H7 (cell line): Measurements from ENCODE around the gene NELL2. TPM values are rescaled to one million over a fixed set of nuclear protein-coding genes. Genes with fewer than 3 reads are reported as not detected.
"Not testable (repeated sequence)": the region's sequence is repeated elsewhere in the genome, so short reads cannot be mapped to it uniquely, and the experiment has no call there.

Experiments used
- DNase-seq: peaks from one replicate; pipeline ENCODE4 v3.0.0; 2012
- H3K27me3 ChIP-seq: 2 replicates; pipeline ENCODE4 v1.6.0; 2011; ENCODE audit warnings: mild to moderate bottlenecking, low read length; ENCODE audit not compliant: control insufficient read depth, insufficient read depth
- H3K36me3 ChIP-seq: replicated peaks from 2 replicates; pipeline ENCODE4 v1.5.1; 2011; ENCODE audit warnings: low read length; ENCODE audit not compliant: control insufficient read depth, insufficient read depth
- H3K4me3 ChIP-seq: 2 replicates; pipeline ENCODE4 v1.5.1; 2011; ENCODE audit warnings: low read depth, mild to moderate bottlenecking, control low read depth, low read length, moderate library complexity; ENCODE audit not compliant: insufficient read depth
- total RNA-seq: library from RNA; depleted of rRNA; stranded (reverse); fragments of >200 nt; shearing (Covaris generic); gene quantifications from 2 replicates; pipeline ENCODE4 v1.2.3, GENCODE V29; 2014

NELL2 gene
- total RNA-seq, 1 experiment from 2014 or later = 35.7 TPM

GRCh38 chr12:44716711-44717110 lies 159.4 kb downstream of the NELL2 start:
- no peak for DNase-seq
- no peaks in the 10 kb centered on the region for H3K27me3 ChIP-seq
- H3K4me3 ChIP-seq = no peak overlapping the region
- no peaks in the 10 kb centered on the region for H3K36me3 ChIP-seq

- Histone ChIP-seq H3K36me3 (no peaks in the 10 kb centered on the region), H3K4me3 (no peak overlapping the region), H3K27me3 (no peaks in the 10 kb centered on the region)
- DNase-seq = no peak
These were observed 164.4 kb downstream of the NELL2 start for GRCh38 chr12:44711736-44712135.

GRCh38 chr12:44709166-44709565 lies 166.9 kb downstream of the NELL2 start:
- Histone ChIP-seq H3K27me3 (no peaks in the 10 kb centered on the region), H3K4me3 (no peak overlapping the region), H3K36me3 (no peaks in the 10 kb centered on the region)
- DNase-seq = no peak

- Histone ChIP-seq H3K36me3 (no peaks in the 10 kb centered on the region), H3K4me3 (no peak overlapping the region), H3K27me3 (no peaks in the 10 kb centered on the region)
- DNase-seq = no peak
These were observed 167.9 kb downstream of the NELL2 start for GRCh38 chr12:44708218-44708617.

- no peaks in the 10 kb centered on the region for H3K27me3 ChIP-seq
- no peak for DNase-seq
- no peak overlapping the region for H3K4me3 ChIP-seq
- no peaks in the 10 kb centered on the region for H3K36me3 ChIP-seq
These were observed 172.8 kb downstream of the NELL2 start for GRCh38 chr12:44703182-44703910.

GRCh38 chr12:44697511-44697910 lies 178.6 kb downstream of the NELL2 start:
- Histone ChIP-seq H3K27me3 (no peaks in the 10 kb centered on the region), H3K4me3 (no peak overlapping the region), H3K36me3 (no peaks in the 10 kb centered on the region)
- no peak for DNase-seq

GRCh38 chr12:44696542-44696941 lies 179.6 kb downstream of the NELL2 start:
- Histone ChIP-seq H3K27me3 (no peaks in the 10 kb centered on the region), H3K36me3 (no peaks in the 10 kb centered on the region), H3K4me3 (no peak overlapping the region)
- DNase-seq = no peak

- H3K36me3 ChIP-seq = no peaks in the 10 kb centered on the region
- no peaks in the 10 kb centered on the region for H3K27me3 ChIP-seq
- DNase-seq = no peak
- H3K4me3 ChIP-seq = no peak overlapping the region
These were observed 182.1 kb downstream of the NELL2 start for GRCh38 chr12:44694017-44694416.

GRCh38 chr12:44689587-44689986 lies 186.5 kb downstream of the NELL2 start:
- H3K36me3 ChIP-seq = no peaks in the 10 kb centered on the region
- H3K27me3 ChIP-seq = no peaks in the 10 kb centered on the region
- no peak for DNase-seq
- H3K4me3 ChIP-seq = no peak overlapping the region

GRCh38 chr12:44686821-44687432 lies 189.2 kb downstream of the NELL2 start:
- not testable (repeated sequence) for H3K36me3 ChIP-seq, H3K27me3 ChIP-seq, H3K4me3 ChIP-seq, DNase-seq

GRCh38 chr12:44677724-44678123 lies 198.4 kb downstream of the NELL2 start:
- no peaks in the 10 kb centered on the region for H3K36me3 ChIP-seq
- no peak overlapping the region for H3K4me3 ChIP-seq
- no peak for DNase-seq
- H3K27me3 ChIP-seq = no peaks in the 10 kb centered on the region

GRCh38 chr12:44674875-44675274 lies 201.2 kb downstream of the NELL2 start:
- no peak for DNase-seq
- H3K27me3 ChIP-seq = no peaks in the 10 kb centered on the region
- H3K4me3 ChIP-seq = no peak overlapping the region
- no peaks in the 10 kb centered on the region for H3K36me3 ChIP-seq

- H3K4me3 ChIP-seq = no peak overlapping the region
- H3K36me3 ChIP-seq = no peaks in the 10 kb centered on the region
- no peaks in the 10 kb centered on the region for H3K27me3 ChIP-seq
- no peak for DNase-seq
These were observed 202.3 kb downstream of the NELL2 start for GRCh38 chr12:44673811-44674210.

GRCh38 chr12:44672042-44672441 lies 204.1 kb downstream of the NELL2 start:
- H3K4me3 ChIP-seq = no peak overlapping the region
- no peaks in the 10 kb centered on the region for H3K36me3 ChIP-seq
- DNase-seq = no peak
- no peaks in the 10 kb centered on the region for H3K27me3 ChIP-seq

- Histone ChIP-seq H3K36me3 (no peaks in the 10 kb centered on the region), H3K4me3 (no peak overlapping the region), H3K27me3 (no peaks in the 10 kb centered on the region)
- DNase-seq = no peak
These were observed 207.7 kb downstream of the NELL2 start for GRCh38 chr12:44668443-44668842.
